ENCODE data around the gene SPRR1A.

DNA sequence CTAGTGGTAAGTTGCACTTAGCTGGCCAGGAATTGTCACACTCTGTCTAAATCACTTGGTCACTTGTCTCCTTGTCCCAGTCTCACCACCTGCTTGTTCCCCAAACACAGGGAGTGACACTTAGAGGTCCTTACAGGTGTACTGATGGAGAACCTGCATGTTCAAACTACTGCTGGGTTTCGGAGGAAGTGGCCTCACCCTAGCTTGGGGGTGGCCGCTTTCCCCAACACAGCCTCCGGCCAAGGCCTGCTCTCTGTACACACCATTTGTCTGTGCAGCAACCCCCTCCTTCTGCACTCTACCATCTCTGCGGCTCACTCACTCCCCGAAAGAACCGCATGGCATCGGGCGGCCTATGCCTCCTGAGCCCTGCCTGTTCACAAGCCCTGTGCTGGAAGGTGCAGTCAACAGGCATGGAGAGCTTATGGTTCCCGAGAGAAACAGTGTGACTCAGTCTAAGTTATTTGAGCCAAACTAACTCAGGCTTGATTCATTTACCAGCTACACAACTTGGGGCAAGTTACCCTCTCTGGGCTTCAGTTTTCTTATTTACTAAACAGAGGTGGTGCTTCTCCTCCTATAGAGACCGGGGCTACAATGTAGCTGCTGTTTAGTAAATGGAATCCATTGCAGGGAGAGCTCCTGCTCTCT, 24.0 kb upstream of the SPRR1A start:
- TF ChIP-seq, protein P1, sequence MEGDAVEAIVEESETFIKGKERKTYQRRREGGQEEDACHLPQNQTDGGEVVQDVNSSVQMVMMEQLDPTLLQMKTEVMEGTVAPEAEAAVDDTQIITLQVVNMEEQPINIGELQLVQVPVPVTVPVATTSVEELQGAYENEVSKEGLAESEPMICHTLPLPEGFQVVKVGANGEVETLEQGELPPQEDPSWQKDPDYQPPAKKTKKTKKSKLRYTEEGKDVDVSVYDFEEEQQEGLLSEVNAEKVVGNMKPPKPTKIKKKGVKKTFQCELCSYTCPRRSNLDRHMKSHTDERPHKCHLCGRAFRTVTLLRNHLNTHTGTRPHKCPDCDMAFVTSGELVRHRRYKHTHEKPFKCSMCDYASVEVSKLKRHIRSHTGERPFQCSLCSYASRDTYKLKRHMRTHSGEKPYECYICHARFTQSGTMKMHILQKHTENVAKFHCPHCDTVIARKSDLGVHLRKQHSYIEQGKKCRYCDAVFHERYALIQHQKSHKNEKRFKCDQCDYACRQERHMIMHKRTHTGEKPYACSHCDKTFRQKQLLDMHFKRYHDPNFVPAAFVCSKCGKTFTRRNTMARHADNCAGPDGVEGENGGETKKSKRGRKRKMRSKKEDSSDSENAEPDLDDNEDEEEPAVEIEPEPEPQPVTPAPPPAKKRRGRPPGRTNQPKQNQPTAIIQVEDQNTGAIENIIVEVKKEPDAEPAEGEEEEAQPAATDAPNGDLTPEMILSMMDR (IDR thresholded peaks at IDR 0.05), result no peak
- TF ChIP-seq POLR2A (IDR thresholded peaks at IDR 0.05), result no peak

Measured in esophagus squamous epithelium (tissue), 4 donors.